ENCODE measurements around the gene KCNQ2. TPM values are rescaled to one million over a fixed set of nuclear protein-coding genes. Genes with fewer than 3 reads are reported as not detected.

Gene KCNQ2
- total and polyA plus RNA-seq, 12 donors: 0.03 to 3.8 (median 1.4) TPM; not detected in 7

- no peaks in the 10 kb centered on the region for H3K36me3 ChIP-seq
- peaks cover 4 to 69% (median 54%) of the 10 kb centered on the region in 7 donors for H3K27me3 ChIP-seq
- peaks cover 0 to 19% (median 8%) of the 10 kb centered on the region in 9 donors for H3K4me1 ChIP-seq
- no peak overlapping the region for H3K4me3 ChIP-seq
- DNase-seq (no peak), ATAC-seq (peak in 3 of 8 donors; percentile 8 to 52 (median 10))
- intact Hi-C loops (cut with DNase I): no loop called here
- no peak for TF ChIP-seq CTCF (IDR thresholded peaks at IDR 0.05)
- WGBS, 2 donors: 79 to 88% methylated on average over 42 of the region's 42 CpGs
- no peaks in the 10 kb centered on the region for H3K9me3 ChIP-seq
- no peak overlapping the region for H3K27ac ChIP-seq
Observed at GRCh38 chr20:63359164-63359934, 113.1 kb downstream of the KCNQ2 start.

- DNase-seq (peak; percentile 63 to 82), ATAC-seq (peak; percentile 68 to 90 (median 84))
- 61 to 62% methylated on average over 24 to 26 of the region's 26 CpGs for WGBS, 2 donors
- TF ChIP-seq CTCF (IDR thresholded peaks at IDR 0.05): no peak
- H3K9me3 ChIP-seq: no peaks in the 10 kb centered on the region
- intact Hi-C loops (cut with DNase I): no loop called here
- no peak overlapping the region for H3K27ac ChIP-seq
- H3K4me3 ChIP-seq: no peak overlapping the region
- peaks cover 0 to 19% (median 8%) of the 10 kb centered on the region in 9 donors for H3K4me1 ChIP-seq
- H3K36me3 ChIP-seq: no peaks in the 10 kb centered on the region
- H3K27me3 ChIP-seq: peaks cover 4 to 62% (median 46%) of the 10 kb centered on the region in 7 donors
Observed at GRCh38 chr20:63357921-63358905, 114.2 kb downstream of the KCNQ2 start.

- Histone ChIP-seq H3K27me3 (peaks cover 4 to 59% (median 35%) of the 10 kb centered on the region in 7 donors), H3K4me1 (peaks cover 0 to 29% (median 17%) of the 10 kb centered on the region in 9 donors), H3K4me3 (no peak overlapping the region), H3K27ac (no peak overlapping the region), H3K36me3 (no peaks in the 10 kb centered on the region), H3K9me3 (no peaks in the 10 kb centered on the region)
- TF ChIP-seq CTCF (IDR thresholded peaks at IDR 0.05): no peak
- WGBS, 2 donors: 70 to 75% methylated on average over 30 of the region's 30 CpGs
- ATAC-seq (peak in 5 of 8 donors; percentile 3 to 50 (median 20)), DNase-seq (peak in 1 of 2 donors; percentile 16)
- intact Hi-C loops (cut with DNase I): no loop called here
Observed at GRCh38 chr20:63356931-63357879, 115.2 kb downstream of the KCNQ2 start.

Measured in heart right ventricle (tissue), 16 donors.